ENCODE data around the gene CAP1. TPM values are rescaled to one million over a fixed set of nuclear protein-coding genes. Genes with fewer than 3 reads are reported as not detected.

The CAP1 gene, protein sequence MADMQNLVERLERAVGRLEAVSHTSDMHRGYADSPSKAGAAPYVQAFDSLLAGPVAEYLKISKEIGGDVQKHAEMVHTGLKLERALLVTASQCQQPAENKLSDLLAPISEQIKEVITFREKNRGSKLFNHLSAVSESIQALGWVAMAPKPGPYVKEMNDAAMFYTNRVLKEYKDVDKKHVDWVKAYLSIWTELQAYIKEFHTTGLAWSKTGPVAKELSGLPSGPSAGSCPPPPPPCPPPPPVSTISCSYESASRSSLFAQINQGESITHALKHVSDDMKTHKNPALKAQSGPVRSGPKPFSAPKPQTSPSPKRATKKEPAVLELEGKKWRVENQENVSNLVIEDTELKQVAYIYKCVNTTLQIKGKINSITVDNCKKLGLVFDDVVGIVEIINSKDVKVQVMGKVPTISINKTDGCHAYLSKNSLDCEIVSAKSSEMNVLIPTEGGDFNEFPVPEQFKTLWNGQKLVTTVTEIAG
- total RNA-seq (2022; extraction: Qiagen RNA extraction; ENCODE audit: low read depth) = 214 to 289 TPM (median 235 TPM) in 5 replicates

DNA sequence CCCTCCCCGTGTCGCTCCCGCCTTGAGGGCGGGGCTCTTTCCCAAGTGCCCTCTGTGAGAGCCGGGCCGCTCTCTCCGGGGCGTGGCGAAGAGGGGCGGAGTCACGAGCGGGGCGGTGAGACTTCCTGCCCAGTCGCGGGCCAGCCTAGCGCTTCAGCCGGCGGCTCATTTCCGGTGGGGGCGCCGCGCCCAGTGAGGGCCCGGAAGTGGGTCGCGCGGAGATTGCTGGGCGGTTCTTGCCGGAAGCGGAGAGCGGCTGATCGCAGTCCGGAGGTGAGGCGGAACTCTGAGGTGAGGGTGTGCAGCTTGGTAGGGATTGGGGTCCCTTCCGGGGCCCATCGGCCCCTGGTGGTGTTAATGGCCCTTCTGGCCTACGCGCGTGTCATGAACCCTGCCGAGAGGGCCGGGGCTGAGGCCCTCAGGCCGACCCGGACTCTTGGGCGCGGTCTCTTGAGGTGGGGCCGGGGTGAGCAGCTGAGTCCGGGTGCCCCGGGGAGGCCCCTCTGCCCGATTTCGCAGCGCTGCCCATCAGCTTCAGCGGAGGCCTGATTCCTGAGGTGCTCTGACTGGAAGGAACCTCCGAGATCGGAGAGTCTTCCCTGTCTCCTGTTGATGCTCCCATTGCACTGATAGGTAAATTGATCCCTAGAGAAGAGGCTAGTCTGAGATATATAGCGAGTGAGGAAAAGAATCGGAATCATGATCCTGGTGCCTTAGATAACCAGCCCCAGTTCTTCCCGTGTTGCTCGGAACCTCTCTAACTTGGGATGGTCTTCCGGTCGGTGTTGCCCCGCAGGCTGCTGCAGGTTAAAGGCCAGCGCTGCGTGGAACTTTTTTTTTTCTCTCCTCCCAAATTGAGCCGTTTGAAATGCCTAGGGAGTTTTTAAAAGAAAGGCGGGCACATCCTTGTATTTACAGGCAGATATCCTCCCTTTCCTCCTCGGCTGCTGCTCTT lies at the start of gene CAP1:
CAP1 (plus strand) TSS at position 219 of the 955 bp plus-strand sequence. CDS start 18,618 bp downstream, outside the sequence.

DNA sequence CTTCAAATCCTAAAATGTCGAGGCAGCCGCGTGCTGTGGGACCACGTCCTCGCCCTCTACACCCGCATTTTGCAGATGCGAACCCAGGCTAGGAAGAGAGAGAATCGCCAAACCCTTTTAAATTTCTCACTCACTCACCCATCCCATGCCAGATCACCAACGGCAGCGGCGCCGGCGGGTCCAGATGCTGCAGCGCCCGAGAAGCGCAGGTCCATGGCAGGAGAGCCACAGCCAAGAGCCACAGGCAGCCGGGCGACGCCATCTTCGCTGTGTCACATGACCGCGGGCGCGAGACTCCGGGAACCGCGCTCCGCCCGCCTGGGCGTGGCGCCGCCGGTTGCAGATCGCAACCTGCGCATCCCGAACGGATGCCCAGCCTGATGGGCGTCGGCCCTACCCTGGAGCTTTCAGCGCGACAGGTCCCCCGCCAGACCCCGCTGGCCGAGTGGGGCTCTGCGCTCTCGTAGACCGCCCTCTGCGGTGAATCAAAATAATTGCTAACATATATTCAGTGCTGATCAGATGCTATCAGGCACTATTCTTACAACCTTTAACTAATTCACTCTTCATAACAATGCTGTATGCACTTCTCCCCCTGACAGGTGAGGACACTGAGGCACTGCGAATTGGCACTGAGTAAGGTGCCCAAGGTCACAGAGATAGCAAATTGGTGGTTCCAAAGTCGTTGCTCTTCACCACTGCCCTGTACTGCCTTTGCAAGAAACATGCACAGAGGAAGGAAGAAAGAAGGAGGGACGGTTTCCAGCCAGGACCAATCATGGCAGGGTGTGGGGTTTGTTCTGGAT lies 56.7 kb downstream of the CAP1 start, which contains the start of gene PPT1:
PPT1 (minus strand) TSS at position 276 of the 806 bp plus-strand sequence; CDS start at position 262, 14 bp downstream.

Other genes starting within 250 kb of the CAP1 start
- 14.0 to 20.2 TPM (median 16.3 TPM) in 5 replicates for gene TRIT1, start 157.2 kb upstream of the CAP1 start, total RNA-seq (2022; extraction: Qiagen RNA extraction; ENCODE audit: low read depth)
- gene MYCL, start 138.8 kb upstream of the CAP1 start, total RNA-seq (2022; extraction: Qiagen RNA extraction; ENCODE audit: low read depth) = 0.62 to 1.6 TPM (median 1.4 TPM) in 5 replicates
- 3.8 to 5.2 TPM (median 4.3 TPM) in 5 replicates for gene MFSD2A, start 85.6 kb upstream of the CAP1 start, total RNA-seq (2022; extraction: Qiagen RNA extraction; ENCODE audit: low read depth)
- gene PPT1, start 56.5 kb downstream of the CAP1 start, total RNA-seq (2022; extraction: Qiagen RNA extraction; ENCODE audit: low read depth) = 62.5 to 82.0 TPM (median 64.9 TPM) in 5 replicates
- 4.0 to 6.7 TPM (median 5.4 TPM) in 5 replicates for gene RLF, start 120.7 kb downstream of the CAP1 start, total RNA-seq (2022; extraction: Qiagen RNA extraction; ENCODE audit: low read depth)
- not detected in 5 replicates for gene TMCO2, start 207.2 kb downstream of the CAP1 start, total RNA-seq (2022; extraction: Qiagen RNA extraction; ENCODE audit: low read depth)
- gene ZMPSTE24, start 217.5 kb downstream of the CAP1 start, total RNA-seq (2022; extraction: Qiagen RNA extraction; ENCODE audit: low read depth) = 20.4 to 42.8 TPM (median 36.6 TPM) in 5 replicates

Measured in A549 treated with ZK216348 at 1 μM for 4 hours (cell line).